Esophagus squamous epithelium (tissue), 4 donors: Measurements from ENCODE around the gene SPATA1.

Source experiments
- CTCF ChIP-seq, 6 experiments: fragments of 450-650 bp in 4 of 6; fragments of 200-600 bp in 2 of 6; sonication (generic) in 2 of 6; IDR thresholded peaks; one replicate each; pipeline ENCODE4 v1.5.1; 2016 to 2019; ENCODE audit warnings: antibody characterized with exemption in 6 of 6, mild to moderate bottlenecking in 4 of 6, moderate library complexity in 4 of 6
- POLR2A ChIP-seq, 4 donors: fragments of 450-650 bp; IDR thresholded peaks; one replicate each; pipeline ENCODE4 v1.6.1; 2017; ENCODE audit warnings: antibody characterized with exemption in 4 of 4, mild to moderate bottlenecking in 4 of 4, moderate library complexity in 3 of 4

- TF ChIP-seq POLR2A (IDR thresholded peaks at IDR 0.05) (no peak), CTCF (IDR thresholded peaks at IDR 0.05) (no peak)
Observed at GRCh38 chr1:84540759-84541158, 34.6 kb downstream of the SPATA1 start.
